IPS-11a (cell line): ENCODE measurements around the gene MDFIC.
"Not testable (repeated sequence)": the region's sequence is repeated elsewhere in the genome, so short reads cannot be mapped to it uniquely, and the experiment has no call there.

ENCODE experiments used
- H3K4me3 ChIP-seq: one replicate; pipeline ENCODE4 v1.5.1; 2013; ENCODE audit warnings: low read depth, low read length, control low read depth

Gene MDFIC, protein sequence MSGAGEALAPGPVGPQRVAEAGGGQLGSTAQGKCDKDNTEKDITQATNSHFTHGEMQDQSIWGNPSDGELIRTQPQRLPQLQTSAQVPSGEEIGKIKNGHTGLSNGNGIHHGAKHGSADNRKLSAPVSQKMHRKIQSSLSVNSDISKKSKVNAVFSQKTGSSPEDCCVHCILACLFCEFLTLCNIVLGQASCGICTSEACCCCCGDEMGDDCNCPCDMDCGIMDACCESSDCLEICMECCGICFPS

DNA sequence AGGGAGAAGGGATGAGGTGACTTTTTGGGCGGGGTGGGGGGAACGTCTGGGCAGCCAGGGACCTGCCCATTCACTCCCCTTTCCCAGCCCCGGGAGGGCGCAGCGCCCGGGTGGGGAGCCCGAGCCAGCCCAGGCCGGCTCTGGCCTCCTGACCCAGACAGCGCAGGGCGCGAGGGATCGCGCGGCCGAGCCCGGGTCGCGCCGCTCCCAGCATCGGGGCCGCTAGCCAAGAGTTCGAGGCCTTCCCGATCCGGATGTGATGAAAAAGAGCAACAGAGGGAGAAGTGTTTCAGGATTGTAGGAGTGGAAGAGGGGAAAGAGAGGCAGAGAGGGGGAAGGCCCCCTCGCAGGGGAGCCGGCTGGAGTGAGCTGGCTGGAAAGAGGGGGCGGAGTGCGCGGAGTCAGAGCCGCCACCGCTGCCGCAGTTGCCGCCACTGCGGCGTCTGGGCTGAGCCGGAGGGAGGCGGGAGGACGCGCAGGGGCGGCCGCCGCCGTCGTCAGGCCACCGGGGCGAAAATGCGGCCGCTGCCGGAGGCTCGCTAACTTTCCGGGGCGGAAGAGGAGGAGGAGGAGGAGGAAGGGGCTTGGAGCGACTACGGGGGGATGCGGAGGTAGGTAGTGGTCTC is at the start of gene MDFIC:
Gene MDFIC (plus strand): TSS at position 69 of the 626 bp plus-strand sequence. CDS start 940 bp downstream, outside the sequence.
- H3K4me3 ChIP-seq = peak within 1 kb of the TSS; percentile 62

- H3K4me3 ChIP-seq = no peak overlapping the region
Measured at GRCh38 chr7:114874170-114874569, 47.7 kb upstream of the MDFIC start.

DNA sequence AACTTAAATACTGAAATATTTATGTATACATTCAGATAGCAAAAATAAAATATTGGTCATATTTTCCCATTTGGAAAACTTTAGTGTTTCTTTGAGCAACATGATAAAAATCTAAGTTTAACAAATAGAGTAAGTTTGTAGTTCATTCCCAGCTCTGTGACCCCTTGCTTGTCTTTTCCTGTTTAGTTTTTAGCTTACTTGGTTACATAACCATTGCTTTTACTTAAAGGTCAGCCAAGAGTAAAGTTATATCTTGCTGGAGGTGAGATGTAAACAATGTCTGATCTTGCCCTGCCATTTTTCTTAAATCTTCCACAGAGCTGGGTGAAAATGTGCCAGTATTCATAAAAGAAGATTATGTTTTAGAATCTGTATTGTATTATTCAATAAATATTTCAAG is 46.7 kb upstream of the MDFIC start:
- H3K4me3 ChIP-seq = no peak overlapping the region

- no peak overlapping the region for H3K4me3 ChIP-seq
Measured at GRCh38 chr7:114879554-114879953, 42.3 kb upstream of the MDFIC start.

DNA sequence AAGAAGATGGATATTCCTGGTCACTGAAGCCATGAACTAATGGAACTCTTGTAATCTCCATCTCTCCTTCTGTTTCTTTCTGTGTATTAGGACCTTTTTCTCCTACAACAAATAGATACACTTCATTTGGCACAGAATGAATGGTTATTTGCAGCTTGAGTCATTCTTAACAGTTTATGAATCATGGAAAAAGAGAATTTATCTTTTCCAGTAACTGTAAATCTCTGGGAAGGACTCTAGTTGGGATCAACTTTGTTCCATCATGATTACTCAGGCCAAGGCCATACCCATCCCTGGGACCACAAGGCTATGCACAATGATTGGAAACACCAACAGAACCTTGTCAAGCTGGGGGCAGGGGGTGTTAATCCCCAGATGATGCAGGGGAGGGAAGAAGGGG is 36.1 kb upstream of the MDFIC start:
- H3K4me3 ChIP-seq = no peak overlapping the region

- no peak overlapping the region for H3K4me3 ChIP-seq
Measured at GRCh38 chr7:114886241-114886640, 35.7 kb upstream of the MDFIC start.

DNA sequence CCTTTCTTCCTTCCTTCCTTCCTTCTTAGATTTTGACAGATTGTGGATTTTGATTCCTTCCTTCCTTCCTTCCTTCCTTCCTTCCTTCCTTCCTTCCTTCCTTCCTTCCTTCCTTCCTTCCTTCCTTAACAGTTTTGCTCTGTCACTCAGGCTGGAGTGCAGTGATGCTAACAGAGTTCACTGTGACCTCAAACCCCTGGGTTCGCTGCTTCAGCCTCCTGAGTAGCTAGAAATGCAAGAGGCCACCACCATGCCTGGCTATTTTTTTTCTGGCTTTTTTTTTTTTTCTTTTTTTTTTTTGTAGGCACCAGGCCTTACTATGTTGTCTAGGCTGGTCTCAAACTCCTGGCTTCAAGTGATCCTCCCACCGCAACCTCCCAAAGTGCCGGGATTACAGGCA is 32.8 kb upstream of the MDFIC start:
- not testable (repeated sequence) for H3K4me3 ChIP-seq

DNA sequence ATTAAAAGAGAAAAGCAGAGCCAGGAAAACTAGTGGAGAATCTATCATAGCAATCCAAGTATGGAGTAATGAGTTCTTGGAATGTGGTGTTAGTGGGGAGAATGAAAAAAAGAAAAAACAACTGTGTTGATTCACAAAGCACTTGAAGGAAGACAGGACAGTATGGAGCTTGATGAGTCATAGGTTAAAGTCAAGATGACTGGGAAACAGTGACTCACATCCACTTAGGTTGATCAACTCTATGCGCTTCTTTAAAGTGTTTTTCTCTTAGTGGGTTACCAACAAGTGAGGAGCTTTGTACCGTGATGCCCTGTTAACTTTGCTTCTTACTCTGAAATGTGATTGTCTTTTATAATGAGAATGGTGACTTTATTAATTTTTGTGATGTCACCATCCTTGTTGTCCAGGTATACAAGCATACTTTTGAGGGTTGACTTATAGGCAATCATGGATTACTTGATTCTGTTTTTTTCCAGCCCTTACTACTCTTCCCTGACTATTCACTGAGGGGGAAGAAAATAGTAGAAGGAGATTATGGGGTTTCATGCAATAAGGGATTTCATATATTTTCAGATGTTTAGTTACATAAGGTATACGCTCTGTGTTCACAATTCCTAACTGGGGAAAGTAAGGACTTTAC is 32.1 kb upstream of the MDFIC start:
- no peak overlapping the region for H3K4me3 ChIP-seq

DNA sequence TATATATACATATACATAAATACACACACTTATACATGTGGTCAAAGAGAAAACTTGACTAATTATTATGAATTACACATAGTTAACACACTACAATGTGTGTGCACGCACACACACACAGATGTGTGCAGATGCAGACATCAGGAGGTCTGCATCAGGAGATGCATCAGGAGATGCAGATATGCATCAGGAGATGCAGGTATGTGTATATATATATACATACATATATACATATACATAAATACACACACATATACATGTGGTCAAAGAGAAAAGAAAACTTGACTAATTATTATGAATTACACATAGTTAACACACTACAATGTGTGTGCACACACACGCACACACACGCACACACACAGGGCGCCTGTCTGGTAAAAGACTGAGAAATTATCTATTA is 31.3 kb upstream of the MDFIC start:
- H3K4me3 ChIP-seq = no peak overlapping the region

DNA sequence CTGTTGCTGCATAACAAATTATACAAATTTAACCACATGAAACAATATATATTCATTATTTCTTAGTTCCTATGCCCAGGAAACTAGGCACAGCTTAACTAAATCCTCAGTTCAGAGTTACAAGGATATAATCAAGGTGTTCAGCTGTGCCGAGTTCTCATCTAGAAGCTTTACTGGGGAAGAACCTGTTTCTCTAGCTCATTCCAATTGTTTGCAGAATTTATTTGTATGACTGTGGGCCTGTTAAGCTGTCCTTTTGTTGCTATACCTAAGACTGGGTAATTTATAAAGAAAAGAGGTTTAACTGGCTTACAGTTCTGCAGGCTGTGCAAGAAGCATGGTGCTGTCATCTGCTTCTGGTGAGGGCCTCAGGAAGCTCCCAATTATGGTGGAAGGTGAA is 21.8 kb upstream of the MDFIC start:
- H3K4me3 ChIP-seq = no peak overlapping the region

- H3K4me3 ChIP-seq = no peak overlapping the region
Measured at GRCh38 chr7:114901771-114902170, 20.1 kb upstream of the MDFIC start.

DNA sequence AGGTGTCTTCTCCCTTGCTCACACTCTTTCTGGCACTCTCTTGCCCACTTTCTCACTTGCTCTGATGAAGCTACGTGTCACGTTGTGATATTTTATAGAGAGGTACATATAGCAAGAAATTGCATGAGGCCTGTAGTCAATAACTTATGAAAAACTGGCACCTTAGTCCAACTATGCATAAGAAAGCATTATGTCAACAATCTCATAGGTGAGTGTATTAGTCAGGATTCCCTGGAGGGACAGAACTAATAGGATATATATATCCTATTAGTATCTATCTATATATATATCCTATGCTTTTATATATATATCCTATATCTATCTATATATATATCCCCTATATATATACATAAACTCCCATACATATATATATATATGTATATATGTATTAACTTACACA is 18.8 kb upstream of the MDFIC start:
- H3K4me3 ChIP-seq = no peak overlapping the region

DNA sequence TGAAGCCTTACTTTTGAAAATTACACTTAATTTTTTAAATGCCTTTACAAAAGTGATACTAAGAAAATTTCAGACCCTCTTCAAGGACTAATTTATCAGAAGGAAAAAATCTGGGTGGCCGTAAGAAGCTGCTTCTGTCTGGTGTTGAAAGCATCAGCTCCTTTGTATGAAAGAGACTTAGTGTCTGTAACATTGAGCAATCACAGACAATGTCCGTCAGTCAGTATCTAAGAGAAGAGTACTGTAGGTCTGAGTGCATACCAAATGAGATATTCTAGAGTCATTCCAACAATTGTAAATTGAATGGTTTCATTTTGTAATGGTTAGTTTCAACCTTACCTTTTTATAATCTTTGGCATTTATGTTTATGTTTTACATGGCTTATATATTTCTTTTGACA is 11.1 kb upstream of the MDFIC start:
- no peak overlapping the region for H3K4me3 ChIP-seq

DNA sequence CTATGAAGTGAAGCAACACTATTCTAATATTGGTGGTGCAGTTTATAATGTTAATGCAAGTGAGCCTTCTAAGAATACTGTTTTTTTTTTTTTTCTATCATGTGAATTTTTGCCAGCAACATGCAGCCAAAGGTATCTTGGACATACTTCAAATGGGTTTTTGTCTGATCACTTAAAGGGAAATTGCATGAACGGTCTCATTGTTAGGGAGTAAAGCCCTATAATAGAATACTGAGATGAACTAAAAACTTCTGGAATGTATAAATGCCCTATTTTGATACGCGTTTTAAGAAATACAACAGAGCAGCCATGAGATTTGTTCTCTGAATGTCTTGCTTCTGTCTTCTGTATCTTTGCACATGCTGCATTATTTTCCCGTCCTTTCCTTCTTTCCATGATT is 10.5 kb upstream of the MDFIC start:
- H3K4me3 ChIP-seq = no peak overlapping the region

DNA sequence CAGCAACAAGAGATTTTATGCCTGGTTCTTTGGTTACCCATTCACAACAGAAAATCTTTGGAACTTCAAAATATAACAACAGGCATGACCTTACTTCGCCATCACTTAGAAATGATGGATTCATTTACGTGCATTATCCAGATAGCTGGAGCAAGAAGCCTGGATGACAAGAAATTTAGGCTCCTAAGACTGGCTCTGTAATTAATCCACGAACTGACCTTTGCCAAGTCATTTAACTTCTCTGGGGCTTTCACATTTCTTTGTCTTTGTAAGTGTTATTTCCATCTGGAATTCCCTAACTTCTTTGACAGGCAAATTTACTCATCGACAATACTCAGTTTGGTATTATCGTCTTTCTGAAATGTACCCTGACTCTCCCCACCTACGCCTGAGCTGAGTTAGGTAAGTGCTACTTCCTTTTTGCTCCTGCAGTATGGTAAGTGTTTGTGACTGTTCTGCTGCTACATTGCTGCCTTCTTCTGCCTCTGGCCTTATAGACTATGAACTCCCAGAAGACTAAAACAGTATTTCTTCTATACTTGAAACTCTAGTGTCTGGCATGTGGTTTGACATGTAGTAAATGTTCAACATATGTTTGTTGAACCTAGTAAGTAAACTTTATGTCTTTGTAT is 5.5 kb upstream of the MDFIC start:
- no peak overlapping the region for H3K4me3 ChIP-seq

DNA sequence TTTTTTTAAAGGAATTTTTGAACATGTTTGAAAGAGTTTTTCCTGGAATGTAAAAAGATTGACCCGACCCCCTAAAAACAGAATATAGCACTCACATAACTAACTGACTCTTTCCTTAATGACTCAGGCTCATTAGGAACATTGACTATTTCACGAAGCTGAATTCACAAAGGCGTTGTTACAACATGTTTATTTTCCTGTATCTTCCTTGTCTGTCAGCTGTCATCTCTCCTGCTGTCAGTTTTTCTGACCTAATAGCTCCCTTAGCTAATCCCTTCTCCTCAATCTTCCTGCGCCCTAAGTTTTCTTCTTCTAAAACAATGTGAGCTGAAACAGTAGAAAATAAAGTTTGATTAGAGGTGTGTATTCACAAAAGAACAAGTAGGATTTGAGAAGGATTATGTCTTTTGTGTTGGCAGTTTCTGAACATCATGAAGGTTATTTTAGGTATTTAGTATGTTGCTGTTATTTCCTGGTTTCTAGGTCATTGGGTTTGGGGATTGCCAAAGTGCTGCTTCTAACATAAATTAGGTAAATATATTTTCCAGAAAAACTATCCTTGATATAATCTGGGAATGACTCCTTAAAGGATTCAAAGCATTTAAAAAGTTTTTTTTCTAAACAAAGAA is 4.6 kb upstream of the MDFIC start:
- no peak overlapping the region for H3K4me3 ChIP-seq

DNA sequence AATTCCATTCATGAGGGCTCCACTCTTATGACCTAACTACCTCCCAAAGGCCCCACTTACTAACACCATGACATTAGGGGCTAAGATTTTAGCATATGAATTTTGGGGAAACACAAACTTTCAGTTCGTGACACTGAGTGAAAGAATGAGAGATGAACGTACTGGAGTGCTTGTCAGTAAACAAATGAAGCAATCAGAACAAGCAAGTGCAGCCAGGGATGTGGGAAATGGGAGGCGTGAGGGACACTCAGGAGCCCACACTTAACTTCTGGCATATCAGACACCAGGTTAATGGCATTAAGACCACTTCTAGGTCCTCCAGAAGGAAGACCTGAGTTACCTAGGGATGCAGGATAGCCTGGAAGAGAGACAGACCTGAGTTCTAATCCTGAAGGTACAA is 2.3 kb upstream of the MDFIC start:
- no peak overlapping the region for H3K4me3 ChIP-seq

DNA sequence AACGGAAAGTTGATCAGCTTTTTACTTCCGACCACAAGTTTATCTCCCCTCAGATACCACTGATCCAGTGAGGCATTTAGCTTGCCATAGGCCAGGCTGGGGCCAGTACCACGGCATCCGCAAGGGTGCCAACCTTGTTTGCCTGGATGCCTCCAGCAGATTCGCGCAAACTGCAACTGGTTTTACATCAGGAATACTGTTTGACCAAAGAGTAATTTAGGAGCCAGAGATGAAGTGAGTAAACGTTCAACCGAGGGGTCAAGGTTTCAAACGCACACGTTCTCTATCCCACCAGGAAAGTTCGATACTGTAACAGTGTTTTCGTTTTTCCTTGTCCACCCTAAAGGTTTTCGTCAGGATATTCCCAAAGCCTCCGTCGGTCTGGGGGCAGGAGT is 266 bp upstream of the MDFIC start:
- peak overlapping the region; percentile 13 for H3K4me3 ChIP-seq

DNA sequence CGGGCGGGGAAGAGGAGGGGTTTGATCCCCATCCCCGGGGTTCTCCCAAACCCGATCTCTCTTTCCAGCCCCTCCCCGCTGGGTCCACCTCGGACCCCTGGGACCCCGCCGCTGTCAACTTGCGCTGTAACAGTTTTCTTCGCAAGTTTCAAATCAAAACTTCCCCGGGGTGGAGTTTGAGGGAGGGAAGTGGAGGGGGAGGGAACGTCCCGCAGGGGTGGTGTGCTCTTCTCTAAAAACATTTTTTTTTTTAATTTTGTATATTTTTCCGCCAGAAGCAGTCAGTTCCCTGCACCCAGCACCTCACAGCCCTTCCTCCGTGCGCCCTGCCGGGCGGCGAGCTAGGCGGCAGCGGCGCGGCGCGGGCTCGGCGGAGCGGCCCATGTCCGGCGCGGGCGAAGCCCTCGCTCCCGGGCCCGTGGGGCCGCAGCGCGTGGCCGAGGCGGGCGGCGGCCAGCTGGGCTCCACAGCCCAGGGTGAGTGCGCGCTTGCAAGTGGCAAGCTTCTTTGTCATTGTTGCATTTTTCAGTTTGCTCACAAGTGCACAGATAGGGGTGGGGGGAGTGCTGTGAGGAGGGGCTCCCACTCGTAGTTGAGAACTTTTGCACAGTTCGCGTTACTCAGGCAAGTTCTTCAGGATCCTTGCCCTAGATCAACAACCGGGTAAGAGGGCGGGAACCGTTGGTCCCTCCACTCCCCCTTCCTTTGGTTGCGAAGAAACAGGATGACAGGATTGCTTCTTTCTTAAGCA is 933 bp downstream of the MDFIC start:
- H3K4me3 ChIP-seq = peak overlapping the region; percentile 62

- peak overlapping the region; percentile 62 for H3K4me3 ChIP-seq
Measured at GRCh38 chr7:114923403-114923713, 1.5 kb downstream of the MDFIC start.
